Bronchial smooth muscle cell (primary cell): ENCODE measurements around the gene CLPTM1. TPM values are rescaled to one million over a fixed set of nuclear protein-coding genes. Genes with fewer than 3 reads are reported as not detected.

Source experiments
- total RNA-seq: library from RNA; depleted of rRNA; stranded (reverse); fragments of >200 nt; gene quantifications from 2 replicates; pipeline ENCODE4 v1.2.1, GENCODE V29; 2014

The CLPTM1 gene, protein sequence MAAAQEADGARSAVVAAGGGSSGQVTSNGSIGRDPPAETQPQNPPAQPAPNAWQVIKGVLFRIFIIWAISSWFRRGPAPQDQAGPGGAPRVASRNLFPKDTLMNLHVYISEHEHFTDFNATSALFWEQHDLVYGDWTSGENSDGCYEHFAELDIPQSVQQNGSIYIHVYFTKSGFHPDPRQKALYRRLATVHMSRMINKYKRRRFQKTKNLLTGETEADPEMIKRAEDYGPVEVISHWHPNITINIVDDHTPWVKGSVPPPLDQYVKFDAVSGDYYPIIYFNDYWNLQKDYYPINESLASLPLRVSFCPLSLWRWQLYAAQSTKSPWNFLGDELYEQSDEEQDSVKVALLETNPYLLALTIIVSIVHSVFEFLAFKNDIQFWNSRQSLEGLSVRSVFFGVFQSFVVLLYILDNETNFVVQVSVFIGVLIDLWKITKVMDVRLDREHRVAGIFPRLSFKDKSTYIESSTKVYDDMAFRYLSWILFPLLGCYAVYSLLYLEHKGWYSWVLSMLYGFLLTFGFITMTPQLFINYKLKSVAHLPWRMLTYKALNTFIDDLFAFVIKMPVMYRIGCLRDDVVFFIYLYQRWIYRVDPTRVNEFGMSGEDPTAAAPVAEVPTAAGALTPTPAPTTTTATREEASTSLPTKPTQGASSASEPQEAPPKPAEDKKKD
- 26.1 and 30.4 TPM in 2 replicates for total RNA-seq

DNA sequence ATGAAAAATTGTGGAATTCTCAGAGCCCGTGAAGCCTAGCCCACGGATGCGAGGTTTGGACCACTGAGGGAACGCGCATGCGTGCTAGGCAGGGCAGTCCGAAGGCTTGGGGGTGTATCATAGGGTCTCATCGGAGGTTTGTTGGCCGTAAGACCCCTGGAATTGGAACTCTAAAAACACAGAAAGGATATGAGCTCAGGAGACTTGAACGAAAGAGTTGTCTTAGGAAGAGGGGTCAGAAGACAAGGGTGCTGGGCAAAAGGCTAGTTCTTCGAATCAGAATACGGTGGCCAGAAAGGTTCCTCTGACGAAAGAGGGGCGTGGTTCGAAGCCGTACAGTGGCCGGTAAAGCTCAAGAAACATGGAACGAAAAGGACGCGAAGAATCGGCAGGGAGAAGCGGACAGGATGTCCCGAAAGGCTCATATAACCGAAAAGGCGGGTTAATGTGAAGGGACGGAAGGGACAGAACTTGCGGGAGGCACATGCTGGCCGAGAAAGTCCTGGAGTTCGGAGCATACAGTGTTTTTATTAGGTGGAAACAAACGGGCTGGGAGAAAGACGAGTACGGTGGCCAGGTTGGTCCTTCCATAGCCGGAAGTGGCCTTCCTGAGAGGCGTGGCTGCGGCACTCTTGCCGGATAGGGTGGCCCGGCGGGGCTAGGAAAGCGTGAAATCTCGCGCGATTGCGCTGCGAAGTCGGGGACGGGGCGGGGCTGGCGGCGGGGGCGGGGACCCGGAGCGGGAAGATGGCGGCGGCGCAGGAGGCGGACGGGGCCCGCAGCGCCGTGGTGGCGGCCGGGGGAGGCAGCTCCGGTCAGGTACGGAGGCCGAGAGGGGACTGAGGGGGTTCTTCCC lies at the start of gene CLPTM1:
Gene CLPTM1 (plus strand): TSS at position 732 of the 856 bp plus-strand sequence. CDS start 16 bp downstream, at position 748.

DNA sequence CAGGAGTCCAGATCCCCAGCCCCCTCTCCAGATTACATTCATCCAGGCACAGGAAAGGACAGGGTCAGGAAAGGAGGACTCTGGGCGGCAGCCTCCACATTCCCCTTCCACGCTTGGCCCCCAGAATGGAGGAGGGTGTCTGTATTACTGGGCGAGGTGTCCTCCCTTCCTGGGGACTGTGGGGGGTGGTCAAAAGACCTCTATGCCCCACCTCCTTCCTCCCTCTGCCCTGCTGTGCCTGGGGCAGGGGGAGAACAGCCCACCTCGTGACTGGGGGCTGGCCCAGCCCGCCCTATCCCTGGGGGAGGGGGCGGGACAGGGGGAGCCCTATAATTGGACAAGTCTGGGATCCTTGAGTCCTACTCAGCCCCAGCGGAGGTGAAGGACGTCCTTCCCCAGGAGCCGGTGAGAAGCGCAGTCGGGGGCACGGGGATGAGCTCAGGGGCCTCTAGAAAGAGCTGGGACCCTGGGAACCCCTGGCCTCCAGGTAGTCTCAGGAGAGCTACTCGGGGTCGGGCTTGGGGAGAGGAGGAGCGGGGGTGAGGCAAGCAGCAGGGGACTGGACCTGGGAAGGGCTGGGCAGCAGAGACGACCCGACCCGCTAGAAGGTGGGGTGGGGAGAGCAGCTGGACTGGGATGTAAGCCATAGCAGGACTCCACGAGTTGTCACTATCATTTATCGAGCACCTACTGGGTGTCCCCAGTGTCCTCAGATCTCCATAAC lies 49.6 kb upstream of the CLPTM1 start, which contains the start of gene APOE:
Gene APOE (plus strand): TSS at position 360 of the 724 bp plus-strand sequence. CDS start 829 bp downstream, outside the sequence.

DNA sequence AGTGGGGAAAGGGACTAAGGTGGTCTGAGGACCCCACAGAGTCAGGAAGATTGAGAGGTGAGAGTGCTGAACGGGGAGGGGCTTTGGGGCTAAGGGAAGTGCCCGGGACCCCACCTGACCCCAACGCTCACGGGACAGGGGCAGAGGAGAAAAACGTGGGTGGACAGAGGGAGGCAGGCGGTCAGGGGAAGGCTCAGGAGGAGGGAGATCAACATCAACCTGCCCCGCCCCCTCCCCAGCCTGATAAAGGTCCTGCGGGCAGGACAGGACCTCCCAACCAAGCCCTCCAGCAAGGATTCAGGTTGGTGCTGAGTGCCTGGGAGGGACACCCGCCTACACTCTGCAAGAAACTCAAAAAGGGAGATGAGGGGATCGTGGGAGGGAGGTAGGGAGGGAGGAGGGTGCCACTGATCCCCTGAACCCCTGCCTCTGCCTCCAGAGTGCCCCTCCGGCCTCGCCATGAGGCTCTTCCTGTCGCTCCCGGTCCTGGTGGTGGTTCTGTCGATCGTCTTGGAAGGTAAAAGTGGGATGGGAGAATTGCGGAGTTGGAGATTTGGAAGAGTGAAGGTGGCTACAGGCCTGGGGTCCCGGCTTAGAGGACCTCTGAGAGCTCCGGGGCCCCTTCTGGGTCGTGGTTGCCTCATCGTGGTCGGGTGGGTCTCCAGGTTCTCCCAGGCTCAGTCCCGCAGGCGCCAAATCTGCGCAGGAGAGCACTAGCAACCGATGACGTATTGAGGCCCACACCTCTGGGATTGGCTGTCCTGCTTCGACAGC lies 40.6 kb upstream of the CLPTM1 start, which contains the start of gene APOC1:
Gene APOC1 (plus strand): TSS at position 176 of the 774 bp plus-strand sequence. CDS start 284 bp downstream, at position 460.

DNA sequence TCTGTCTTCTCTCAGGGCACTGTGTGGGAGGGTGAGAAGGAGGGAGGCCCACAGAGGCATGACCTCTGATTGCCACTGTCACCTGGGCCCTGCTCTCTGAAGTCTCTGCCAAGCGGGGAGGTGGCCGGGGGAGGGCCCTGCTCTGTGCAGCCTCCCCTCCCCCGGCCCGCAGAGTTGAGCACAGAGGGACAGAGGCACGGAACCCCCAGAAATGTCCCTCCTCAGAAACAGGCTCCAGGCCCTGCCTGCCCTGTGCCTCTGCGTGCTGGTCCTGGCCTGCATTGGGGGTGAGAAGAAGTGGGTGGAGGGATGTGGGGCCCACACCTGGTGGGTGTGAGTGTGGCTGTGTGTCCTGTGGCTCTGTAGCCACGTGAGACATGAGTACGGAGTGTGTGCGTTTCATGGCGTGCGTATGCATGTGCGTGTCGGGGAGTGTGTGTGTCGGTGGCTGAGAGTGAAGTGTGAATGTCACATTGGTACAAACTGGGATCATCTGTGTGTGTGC lies 13.1 kb upstream of the CLPTM1 start, which contains the start of gene APOC4:
Gene APOC4 (plus strand): TSS at position 171 of the 505 bp plus-strand sequence. CDS start 41 bp downstream, at position 212.

DNA sequence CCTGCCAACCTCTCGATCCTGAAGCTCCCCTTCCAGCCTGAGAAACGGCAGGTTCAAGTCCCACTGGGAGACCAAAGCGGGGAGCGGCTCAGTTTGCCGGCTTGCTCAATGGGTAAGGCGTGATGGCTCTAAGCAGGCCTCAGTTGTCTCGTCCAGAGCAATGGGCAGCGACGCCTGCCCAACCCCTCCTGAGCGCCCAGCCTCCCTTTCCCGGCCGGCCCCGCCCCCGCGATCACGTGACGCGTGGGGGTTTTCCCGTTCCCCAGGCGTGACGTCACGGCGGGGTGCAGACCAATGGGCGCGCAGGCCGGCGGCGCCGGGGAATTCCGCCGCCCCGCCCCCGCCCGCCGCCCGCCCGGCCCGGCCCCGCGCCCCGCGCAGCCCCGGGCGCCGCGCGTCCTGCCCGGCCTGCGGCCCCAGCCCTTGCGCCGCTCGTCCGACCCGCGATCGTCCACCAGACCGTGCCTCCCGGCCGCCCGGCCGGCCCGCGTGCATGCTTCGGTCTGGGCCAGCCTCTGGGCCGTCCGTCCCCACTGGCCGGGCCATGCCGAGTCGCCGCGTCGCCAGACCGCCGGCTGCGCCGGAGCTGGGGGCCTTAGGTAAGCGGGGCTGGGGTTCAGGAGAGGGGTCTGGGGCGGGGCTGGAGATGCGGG lies 46.0 kb downstream of the CLPTM1 start, which contains the start of gene RELB:
Gene RELB (plus strand): TSS at position 378 of the 653 bp plus-strand sequence. CDS start 116 bp downstream, at position 494.

DNA sequence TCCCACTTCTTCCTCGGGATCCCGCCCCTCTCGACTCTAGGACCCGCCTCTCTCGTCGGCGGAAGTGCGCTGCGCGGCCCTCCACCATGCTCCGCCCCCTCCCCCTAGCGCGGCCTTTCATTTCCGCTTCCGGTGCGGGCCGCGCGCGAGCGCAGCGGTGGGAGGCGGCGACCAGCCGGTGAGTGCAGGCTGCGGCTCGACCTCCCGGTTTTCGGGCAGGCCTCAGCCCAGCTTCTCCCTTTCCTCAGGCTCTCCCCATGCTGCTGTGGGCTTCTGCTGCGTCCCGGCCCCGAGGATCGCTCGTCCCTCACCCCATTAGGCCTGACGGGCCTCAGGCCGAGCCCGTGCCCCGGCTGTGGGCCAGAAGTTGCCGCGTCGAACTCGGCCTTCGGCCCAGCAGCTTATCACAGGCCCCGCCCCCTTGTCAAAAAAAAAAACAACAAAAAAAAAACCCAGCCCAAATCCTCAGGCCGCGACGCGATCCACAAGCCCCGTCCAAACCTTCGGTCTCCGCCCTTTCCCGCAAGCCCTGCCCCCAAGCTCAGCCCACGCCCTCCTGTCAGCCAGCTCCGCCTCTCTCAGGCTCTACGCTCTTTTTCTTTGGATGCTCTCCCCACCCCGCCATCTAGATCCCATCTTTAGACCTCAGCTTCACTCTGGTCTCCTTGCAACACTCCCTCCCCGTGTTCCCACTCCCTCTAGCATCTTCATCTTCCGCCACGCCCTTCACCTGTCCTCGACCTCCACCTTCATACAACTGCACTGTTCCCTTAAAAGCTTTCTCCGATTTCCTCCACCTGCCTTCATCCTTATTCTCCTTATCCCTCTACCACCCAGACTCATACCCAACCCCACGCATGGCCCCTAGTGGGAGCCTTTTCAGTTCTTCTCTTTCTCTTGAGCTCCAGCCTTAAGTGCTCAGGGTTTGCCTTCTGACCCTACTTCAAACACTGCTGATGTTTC lies 84.0 kb downstream of the CLPTM1 start, which contains the start of gene CLASRP:
Gene CLASRP (plus strand): TSS at position 115 of the 963 bp plus-strand sequence. CDS start 1,168 bp downstream, outside the sequence.

Other genes starting within 250 kb of the CLPTM1 start
- 5.0 and 12.5 TPM in 2 replicates for gene BCL3, start 206.7 kb upstream of the CLPTM1 start, total RNA-seq
- gene CBLC, start 177.5 kb upstream of the CLPTM1 start, total RNA-seq = 0.09 TPM in 1 of 2 replicates, not detected in the other
- 6.6 and 8.9 TPM in 2 replicates for gene BCAM, start 146.3 kb upstream of the CLPTM1 start, total RNA-seq
- 33.6 and 40.5 TPM in 2 replicates for gene NECTIN2, start 109.1 kb upstream of the CLPTM1 start, total RNA-seq
- 18.8 and 19.6 TPM in 2 replicates for gene TOMM40, start 64.1 kb upstream of the CLPTM1 start, total RNA-seq
- gene APOE, start 49.6 kb upstream of the CLPTM1 start, total RNA-seq = 7.2 and 8.0 TPM in 2 replicates
- 0.69 and 0.79 TPM in 2 replicates for gene APOC1, start 40.8 kb upstream of the CLPTM1 start, total RNA-seq
- not detected in 2 replicates for gene APOC4, start 13.1 kb upstream of the CLPTM1 start, total RNA-seq
- gene APOC2, start 9.3 kb upstream of the CLPTM1 start, total RNA-seq = not detected in 2 replicates
- 3.3 and 6.9 TPM in 2 replicates for gene RELB, start 46.1 kb downstream of the CLPTM1 start, total RNA-seq
- gene CLASRP, start 83.7 kb downstream of the CLPTM1 start, total RNA-seq = 12.3 and 17.8 TPM in 2 replicates
- gene ZNF296, start 121.1 kb downstream of the CLPTM1 start, total RNA-seq = not detected in 2 replicates
- gene GEMIN7, start 123.9 kb downstream of the CLPTM1 start, total RNA-seq = 9.9 and 11.8 TPM in 2 replicates
- gene PPP1R37, start 137.8 kb downstream of the CLPTM1 start, total RNA-seq = 25.0 and 32.2 TPM in 2 replicates
- gene NKPD1, start 205.6 kb downstream of the CLPTM1 start, total RNA-seq = 0.47 and 0.52 TPM in 2 replicates
- 11.0 and 13.4 TPM in 2 replicates for gene TRAPPC6A, start 222.9 kb downstream of the CLPTM1 start, total RNA-seq
- 1.8 and 2.2 TPM in 2 replicates for gene BLOC1S3, start 223.4 kb downstream of the CLPTM1 start, total RNA-seq